GM10266 (cell line): ENCODE measurements around the gene PLEKHA5.

Experiments used
- DNase-seq: peaks from one replicate; pipeline ENCODE4 v3.0.0; 2012; ENCODE audit errors: extremely low spot score
- TF ChIP-seq, protein P1 (sequence below): IDR thresholded peaks from 2 replicates; pipeline ENCODE4 v1.5.1; 2012; ENCODE audit warnings: mild to moderate bottlenecking, low read depth; ENCODE audit not compliant: control insufficient read depth, insufficient read depth; ENCODE audit errors: missing control alignments

PLEKHA5 gene

DNA sequence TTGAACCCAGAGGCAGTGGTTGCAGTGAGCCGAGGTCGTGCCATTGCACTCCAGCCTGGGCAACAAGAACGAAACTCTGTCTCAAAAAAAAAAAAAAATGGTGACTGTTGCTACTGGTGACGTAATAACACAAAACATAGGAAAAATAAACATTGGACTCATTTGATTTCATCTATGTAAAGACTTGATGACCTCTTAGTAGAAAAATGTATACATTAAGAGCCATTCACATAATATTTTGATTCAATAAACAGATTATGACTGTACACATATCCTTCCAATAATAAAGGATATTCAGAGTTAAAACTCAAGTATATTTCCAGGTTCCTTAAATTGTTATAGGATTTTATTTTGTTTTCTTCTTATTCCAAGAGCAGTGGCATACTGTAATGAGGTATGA, 244.1 kb downstream of the PLEKHA5 start:
- TF ChIP-seq, protein P1, sequence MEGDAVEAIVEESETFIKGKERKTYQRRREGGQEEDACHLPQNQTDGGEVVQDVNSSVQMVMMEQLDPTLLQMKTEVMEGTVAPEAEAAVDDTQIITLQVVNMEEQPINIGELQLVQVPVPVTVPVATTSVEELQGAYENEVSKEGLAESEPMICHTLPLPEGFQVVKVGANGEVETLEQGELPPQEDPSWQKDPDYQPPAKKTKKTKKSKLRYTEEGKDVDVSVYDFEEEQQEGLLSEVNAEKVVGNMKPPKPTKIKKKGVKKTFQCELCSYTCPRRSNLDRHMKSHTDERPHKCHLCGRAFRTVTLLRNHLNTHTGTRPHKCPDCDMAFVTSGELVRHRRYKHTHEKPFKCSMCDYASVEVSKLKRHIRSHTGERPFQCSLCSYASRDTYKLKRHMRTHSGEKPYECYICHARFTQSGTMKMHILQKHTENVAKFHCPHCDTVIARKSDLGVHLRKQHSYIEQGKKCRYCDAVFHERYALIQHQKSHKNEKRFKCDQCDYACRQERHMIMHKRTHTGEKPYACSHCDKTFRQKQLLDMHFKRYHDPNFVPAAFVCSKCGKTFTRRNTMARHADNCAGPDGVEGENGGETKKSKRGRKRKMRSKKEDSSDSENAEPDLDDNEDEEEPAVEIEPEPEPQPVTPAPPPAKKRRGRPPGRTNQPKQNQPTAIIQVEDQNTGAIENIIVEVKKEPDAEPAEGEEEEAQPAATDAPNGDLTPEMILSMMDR = no peak
- no peak for DNase-seq

DNA sequence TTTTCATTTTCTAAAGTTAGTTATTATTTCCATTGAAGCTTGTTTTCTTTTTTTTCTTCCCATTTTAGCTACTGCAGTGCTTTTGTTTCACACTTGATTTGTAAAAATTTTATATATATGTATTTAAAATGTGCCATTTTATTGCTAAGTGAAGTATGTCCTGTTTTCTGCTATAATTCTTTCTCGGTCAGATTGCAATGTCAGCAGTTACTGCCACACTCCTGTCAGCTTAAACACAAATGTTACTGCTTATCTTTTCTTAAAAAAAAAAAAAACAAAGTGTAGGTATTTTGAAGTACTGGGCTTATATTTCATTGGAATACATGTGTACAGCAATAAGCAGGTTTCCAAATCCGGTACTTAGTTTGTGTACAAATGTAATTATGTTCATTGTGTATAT, 246.4 kb downstream of the PLEKHA5 start:
- TF ChIP-seq, protein P1 = no peak
- DNase-seq = no peak

DNA sequence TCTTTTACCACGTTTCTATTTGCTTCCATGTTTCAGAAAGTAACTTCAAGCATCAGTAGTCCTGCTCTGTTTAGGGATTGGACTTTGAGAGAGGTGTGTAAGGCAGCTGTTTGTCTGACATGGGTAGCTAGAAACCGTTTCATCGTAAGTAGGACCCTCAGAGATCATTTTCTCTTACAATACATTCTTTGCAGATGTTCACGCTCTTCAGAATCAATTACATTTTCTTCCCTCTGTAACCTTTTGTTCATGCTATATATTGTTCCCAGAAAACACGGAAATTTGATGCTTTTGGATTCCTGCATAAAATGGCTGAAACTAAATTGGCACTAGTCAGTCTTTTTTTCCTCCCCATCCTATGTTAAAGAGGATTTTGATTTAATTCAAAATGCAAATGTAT, 247.2 kb downstream of the PLEKHA5 start:
- TF ChIP-seq, protein P1 = no peak
- no peak for DNase-seq

DNA sequence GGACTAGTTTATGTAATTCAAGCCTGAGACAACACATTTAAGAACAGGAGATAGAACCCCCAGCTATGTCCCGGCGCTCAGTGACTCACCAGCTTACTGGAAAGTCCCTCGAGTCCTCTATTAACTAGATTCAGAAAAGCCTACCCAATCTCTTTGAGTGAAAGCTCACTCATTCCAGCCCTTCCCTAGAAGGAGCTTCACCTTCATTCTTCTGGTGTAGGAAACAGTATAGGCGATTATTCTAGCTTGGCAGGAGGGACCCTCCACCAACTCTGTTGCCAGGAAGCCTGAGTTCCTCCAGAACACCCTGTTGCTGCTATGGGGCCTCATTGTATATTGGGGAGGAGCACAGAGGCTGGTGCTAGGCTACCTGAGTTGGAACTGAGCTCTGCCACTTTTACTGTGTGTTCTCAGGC, 252.6 kb downstream of the PLEKHA5 start:
- DNase-seq = peak; percentile 63
- TF ChIP-seq, protein P1 = no peak

DNA sequence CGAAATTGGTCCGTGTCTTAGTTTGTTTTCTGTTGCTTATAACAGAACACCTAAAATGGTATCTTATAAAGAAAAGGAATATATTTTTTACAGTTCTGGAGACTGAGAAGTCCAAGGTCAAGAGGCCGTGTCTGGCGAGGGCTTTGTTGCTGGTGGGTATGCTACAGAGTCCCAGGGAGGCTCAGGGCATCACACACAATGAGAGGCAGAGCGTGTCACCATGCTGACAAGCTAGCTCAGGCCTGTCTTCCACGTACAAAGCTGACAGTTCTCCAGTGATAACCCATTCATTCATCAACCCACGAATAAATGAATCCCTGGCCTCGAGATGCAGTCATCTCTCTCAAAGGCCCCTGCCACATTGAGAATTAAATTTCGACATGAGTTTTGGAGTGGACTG, 253.0 kb downstream of the PLEKHA5 start:
- TF ChIP-seq, protein P1 = no peak
- no peak for DNase-seq

DNA sequence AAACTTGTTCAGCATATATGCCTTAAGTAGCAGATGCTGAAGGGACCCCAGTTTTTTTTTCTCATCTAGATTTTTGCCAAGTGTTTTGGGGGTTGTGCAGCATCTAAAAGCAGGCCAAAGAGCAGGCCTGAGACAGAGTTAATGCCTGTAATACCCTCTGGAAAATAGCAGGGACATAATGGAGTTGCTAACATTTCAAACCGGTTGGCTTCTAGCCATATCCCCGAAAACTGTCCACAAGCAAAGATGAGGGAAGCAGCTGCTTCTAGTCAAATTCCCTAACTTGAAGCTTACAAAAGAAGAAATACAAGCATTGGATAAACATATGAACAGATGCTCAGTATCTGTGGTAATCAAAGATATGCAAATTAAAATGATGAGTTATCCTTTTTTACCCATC, 257.6 kb downstream of the PLEKHA5 start:
- no peak for DNase-seq
- TF ChIP-seq, protein P1 = no peak

DNA sequence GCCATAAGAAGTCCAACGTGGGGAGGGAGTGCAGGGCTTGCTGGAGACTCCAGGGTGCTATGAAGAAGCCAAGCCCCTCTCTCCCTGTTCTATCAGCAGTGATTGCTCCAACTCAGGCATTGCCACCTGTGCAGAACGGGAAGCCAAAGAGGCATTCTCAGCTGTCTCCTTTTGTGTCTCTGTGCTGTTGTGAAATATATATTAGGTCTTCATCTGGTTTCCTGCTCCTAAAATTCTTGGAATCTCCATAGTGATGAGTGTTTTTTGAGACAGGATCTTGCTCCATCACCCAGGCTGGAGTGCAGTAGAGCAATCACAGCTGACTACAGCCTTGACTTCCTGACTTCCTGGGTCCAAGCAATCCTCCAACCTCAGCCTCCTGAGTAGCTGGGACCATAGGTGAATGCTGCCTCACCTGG, 258.6 kb downstream of the PLEKHA5 start:
- TF ChIP-seq, protein P1 = no peak
- no peak for DNase-seq
